ENCODE data around the gene KRABD2.
"Not testable (repeated sequence)": the region's sequence is repeated elsewhere in the genome, so short reads cannot be mapped to it uniquely, and the experiment has no call there.

Gene KRABD2

DNA sequence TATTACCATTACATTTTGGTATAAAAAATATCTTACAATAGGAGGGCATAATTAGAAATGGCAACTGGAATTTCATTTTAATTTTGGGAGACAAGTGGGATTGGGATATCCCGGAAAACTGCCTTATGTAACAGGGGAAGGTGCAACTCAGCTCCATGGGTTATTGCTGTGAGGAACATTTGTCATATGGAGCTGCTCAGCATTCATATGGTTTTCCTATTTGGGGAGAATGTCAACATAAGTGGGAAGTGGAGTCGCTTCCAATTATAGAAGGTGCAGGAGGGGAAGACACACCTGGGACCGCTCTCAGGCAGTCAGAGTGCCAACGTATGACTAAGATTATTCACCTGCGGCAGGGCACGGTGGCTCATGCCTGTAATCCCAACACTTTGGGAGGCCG is 26.2 kb downstream of the KRABD2 start:
- no peaks in the 10 kb centered on the region for H3K36me3 ChIP-seq (ENCODE audit: low read depth, missing control alignments)
- H3K4me1 ChIP-seq: no peaks in the 10 kb centered on the region
- intact Hi-C loops (cut with DNase I; ENCODE audit: low total_unique reads): no loop called here
- H3K4me3 ChIP-seq: no peak overlapping the region
- no peaks in the 10 kb centered on the region for H3K27me3 ChIP-seq
- no peak for TF ChIP-seq POLR2A (IDR thresholded peaks at IDR 0.05)
- TF ChIP-seq, protein P1, sequence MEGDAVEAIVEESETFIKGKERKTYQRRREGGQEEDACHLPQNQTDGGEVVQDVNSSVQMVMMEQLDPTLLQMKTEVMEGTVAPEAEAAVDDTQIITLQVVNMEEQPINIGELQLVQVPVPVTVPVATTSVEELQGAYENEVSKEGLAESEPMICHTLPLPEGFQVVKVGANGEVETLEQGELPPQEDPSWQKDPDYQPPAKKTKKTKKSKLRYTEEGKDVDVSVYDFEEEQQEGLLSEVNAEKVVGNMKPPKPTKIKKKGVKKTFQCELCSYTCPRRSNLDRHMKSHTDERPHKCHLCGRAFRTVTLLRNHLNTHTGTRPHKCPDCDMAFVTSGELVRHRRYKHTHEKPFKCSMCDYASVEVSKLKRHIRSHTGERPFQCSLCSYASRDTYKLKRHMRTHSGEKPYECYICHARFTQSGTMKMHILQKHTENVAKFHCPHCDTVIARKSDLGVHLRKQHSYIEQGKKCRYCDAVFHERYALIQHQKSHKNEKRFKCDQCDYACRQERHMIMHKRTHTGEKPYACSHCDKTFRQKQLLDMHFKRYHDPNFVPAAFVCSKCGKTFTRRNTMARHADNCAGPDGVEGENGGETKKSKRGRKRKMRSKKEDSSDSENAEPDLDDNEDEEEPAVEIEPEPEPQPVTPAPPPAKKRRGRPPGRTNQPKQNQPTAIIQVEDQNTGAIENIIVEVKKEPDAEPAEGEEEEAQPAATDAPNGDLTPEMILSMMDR (IDR thresholded peaks at IDR 0.05): no peak
- no peak overlapping the region for H3K27ac ChIP-seq
- no peak for DNase-seq
- H3K9me3 ChIP-seq: no peaks in the 10 kb centered on the region
- 85 to 88% methylated on average over 7 of the region's 7 CpGs for WGBS, 2 donors

DNA sequence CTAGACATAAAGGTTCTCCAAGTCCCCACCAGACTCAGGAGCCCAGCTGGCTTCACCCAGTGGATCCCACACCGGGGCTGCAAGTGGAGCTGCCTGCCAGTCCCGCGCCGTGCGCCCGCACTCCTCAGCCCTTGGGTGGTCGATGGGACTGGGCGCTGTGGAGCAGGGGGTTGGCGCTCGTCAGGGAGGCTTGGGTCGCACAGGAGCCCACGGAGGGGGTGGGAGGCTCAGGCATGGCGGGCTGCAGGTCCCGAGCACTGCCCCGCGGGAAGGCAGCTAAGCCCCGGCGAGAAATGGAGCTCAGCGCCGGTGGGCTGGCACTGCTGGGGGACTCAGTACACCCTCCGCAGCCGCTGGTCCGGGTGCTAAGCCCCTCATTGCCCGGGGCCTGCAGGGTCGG is 29.5 kb downstream of the KRABD2 start:
- H3K4me1 ChIP-seq; H3K27ac ChIP-seq; DNase-seq; H3K9me3 ChIP-seq; H3K36me3 ChIP-seq (ENCODE audit: low read depth, missing control alignments); H3K27me3 ChIP-seq; H3K4me3 ChIP-seq; intact Hi-C loops (cut with DNase I; ENCODE audit: low total_unique reads): not testable (repeated sequence)
- 44% methylated on average over 23 of the region's 25 CpGs; no CpG with 5 or more reads in 1 of the 2 donors for WGBS, 2 donors

DNA sequence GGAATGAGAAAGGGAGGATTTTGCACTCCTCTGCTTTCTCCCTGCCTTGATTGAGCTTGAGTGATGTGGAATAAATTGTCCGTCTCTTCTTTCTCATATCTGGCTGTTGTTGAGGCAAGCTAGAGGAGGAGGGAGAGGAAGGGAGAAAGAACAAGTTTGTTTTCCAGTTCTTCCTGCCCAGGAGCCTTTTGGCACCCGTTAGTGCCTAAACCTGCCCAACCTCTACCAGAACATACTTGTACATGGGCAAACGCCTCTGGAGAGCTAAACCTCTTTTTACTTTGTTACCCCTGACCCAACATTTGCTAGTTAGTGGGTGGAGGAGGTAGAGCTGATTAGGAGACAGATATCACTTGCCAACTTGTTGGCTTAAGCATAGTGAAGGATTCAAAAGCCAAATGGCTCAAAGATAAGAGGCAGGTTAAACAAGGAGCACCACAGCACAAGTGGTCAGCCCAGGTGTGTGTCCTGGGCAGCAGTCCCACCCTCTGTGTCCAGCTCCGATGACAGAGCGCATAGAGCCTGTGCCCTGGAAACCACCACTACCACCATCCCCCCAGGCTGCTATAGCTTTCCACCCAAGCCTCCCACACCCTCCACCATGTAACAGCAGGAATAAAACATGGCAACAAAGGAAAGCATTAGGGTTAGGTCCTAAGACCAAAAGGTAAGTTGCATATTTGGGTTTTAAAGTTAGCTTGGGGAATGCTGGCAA is 30.4 kb downstream of the KRABD2 start:
- WGBS, 2 donors: 60 to 68% methylated on average over 5 of the region's 5 CpGs
- DNase-seq: no peak
- Histone ChIP-seq H3K9me3 (no peaks in the 10 kb centered on the region), H3K36me3 (ENCODE audit: low read depth, missing control alignments) (no peaks in the 10 kb centered on the region), H3K4me1 (no peaks in the 10 kb centered on the region), H3K27ac (no peak overlapping the region), H3K4me3 (no peak overlapping the region), H3K27me3 (no peaks in the 10 kb centered on the region)
- intact Hi-C loops (cut with DNase I; ENCODE audit: low total_unique reads): no loop called here
- no peak for TF ChIP-seq POLR2A (IDR thresholded peaks at IDR 0.05)
- TF ChIP-seq, protein P1 (IDR thresholded peaks at IDR 0.05): no peak

DNA sequence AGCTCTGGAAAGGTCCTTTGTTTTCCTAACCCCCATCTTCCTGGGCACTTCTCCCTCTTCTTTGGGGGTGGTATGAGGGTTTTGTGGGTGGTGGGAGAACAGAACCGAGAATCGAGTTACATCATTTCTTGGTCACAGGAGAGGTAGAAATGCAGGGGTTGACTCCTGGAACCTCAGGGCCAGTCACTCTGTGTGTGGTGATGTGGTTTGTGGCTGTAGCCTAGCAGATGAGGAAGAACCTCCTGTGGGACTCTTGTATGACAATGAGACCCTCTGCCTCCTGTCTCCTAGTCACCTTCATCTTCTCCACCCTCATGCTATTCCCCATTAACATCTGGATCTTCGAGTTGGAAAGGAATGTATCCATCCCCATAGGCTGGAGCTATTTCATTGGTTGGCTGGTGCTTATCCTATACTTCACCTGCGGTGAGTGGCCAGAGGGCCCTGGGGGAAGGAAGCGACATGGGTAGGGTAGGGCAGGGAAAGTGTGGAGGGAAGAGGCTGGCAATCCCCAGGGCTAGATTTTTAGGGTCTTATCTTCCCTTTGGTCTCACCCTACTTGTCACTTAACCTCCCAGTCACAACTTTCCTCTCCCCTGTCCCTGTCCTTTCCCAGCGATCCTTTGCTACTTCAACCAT is 31.3 kb downstream of the KRABD2 start:
- Histone ChIP-seq H3K9me3 (no peaks in the 10 kb centered on the region), H3K27ac (no peak overlapping the region), H3K27me3 (no peaks in the 10 kb centered on the region), H3K4me1 (no peaks in the 10 kb centered on the region), H3K36me3 (ENCODE audit: low read depth, missing control alignments) (no peaks in the 10 kb centered on the region), H3K4me3 (no peak overlapping the region)
- TF ChIP-seq POLR2A (IDR thresholded peaks at IDR 0.05): no peak
- TF ChIP-seq, protein P1 (IDR thresholded peaks at IDR 0.05): no peak
- WGBS, 2 donors: 76 to 80% methylated on average over 6 of the region's 6 CpGs
- DNase-seq: no peak
- intact Hi-C loops (cut with DNase I; ENCODE audit: low total_unique reads): no loop called here

DNA sequence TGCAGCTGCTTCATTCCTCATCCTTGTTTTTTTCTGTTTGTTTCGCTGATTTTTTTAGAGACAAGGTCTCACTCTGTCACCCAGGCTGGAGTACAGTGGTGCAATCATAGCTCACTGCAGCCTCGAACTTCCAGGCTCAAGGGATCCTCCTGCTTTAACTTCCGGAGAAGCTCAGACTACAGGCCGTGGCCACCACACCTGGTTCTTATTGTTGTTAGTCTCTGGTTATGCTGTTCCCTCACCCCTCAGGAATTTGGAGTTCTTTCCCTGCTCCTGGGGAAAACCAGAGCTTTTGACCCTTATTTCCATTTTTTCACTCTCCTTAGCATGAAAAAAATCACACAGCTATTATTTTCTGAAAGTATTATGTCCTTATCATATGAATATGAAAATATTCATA is 35.0 kb downstream of the KRABD2 start:
- 48 to 60% methylated on average over 4 of the region's 4 CpGs for WGBS, 2 donors
- intact Hi-C loops (cut with DNase I; ENCODE audit: low total_unique reads): no loop called here
- no peaks in the 10 kb centered on the region for H3K27me3 ChIP-seq
- H3K4me1 ChIP-seq: peaks cover 3% of the 10 kb centered on the region
- H3K36me3 ChIP-seq (ENCODE audit: low read depth, missing control alignments): no peaks in the 10 kb centered on the region
- no peak overlapping the region for H3K27ac ChIP-seq
- H3K4me3 ChIP-seq: no peak overlapping the region
- DNase-seq: no peak
- TF ChIP-seq POLR2A (IDR thresholded peaks at IDR 0.05): no peak
- TF ChIP-seq, protein P1 (IDR thresholded peaks at IDR 0.05): no peak
- no peaks in the 10 kb centered on the region for H3K9me3 ChIP-seq
